GM03348 (cell line): Measurements from ENCODE around the gene GM2A.
A peak's percentile ranks its signal among the peaks of the same experiment; 100 is the strongest.
"Not testable (repeated sequence)": the region's sequence is repeated elsewhere in the genome, so short reads cannot be mapped to it uniquely, and the experiment has no call there.

Experiments
- DNase-seq: peaks from one replicate; pipeline ENCODE4 v3.0.0; 2012; ENCODE audit warnings: low spot score

The GM2A gene

DNA sequence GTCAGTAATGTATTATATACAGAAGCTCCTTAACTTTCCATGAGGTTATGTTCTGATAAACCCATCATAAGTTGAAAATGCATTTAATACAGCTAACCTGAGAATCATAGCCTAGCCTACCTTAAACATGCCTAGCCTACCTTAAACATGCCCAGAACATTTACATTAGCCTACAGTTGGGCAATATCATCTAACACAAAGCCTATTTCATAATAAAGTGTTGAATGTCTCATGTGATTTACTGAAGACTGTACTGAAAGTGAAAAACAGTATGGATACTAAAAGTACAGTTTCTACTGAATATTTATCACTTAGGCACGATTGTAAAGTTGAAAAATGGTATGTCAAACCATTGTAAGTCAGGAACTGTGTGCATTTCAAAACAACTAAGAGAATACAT is 1.6 kb downstream of the GM2A start:
- no peak for DNase-seq

DNA sequence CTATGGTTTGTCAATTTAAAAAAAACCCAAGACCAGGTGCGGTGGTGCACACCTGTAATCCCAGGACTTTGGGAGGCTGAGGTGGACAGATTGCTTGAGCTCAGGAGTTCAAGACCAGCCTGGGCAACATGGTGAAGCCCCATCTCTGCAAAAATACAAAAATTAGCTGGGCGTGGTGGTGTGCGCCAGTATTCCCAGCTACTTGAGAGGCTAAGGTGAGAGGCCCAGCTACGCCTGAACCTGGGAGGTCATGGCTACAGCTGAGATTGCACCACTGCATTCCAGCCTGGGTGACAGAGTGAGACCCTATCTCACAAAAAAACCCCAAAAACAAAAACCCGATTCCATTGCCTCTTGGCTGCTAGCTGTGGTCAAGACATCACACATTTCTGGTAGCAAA is 2.0 kb downstream of the GM2A start:
- not testable (repeated sequence) for DNase-seq

DNA sequence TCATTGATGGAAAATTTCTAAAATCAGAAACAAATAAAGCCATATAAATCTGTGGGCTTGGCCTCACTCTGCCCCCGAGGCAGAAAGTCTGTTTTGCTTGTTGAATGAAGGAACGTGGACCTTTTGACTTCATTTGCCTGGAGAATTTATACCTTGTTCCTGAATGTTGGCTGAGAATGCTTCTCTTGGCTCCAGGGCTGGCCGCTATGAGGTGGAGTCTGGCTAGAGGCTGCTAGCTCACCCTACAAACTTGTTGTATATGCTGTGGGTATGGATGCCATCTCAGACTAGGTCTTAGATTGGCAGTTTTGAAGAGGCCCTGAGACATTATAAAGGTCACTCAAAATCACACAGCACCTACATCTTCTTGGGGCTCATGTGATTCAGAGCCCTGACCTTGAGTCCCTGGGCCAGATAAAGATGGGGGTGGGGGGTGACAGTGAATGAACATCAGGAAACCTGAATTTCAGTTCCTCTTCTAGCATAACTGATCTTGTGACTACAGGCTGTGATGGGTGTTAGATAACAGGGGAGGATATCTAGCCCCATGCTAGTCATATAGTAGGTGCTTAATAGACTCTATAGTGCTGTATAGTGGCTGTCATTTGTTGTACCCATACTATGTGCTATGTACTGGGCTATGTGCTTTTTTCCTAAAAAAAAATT is 2.8 kb downstream of the GM2A start:
- DNase-seq: no peak

DNA sequence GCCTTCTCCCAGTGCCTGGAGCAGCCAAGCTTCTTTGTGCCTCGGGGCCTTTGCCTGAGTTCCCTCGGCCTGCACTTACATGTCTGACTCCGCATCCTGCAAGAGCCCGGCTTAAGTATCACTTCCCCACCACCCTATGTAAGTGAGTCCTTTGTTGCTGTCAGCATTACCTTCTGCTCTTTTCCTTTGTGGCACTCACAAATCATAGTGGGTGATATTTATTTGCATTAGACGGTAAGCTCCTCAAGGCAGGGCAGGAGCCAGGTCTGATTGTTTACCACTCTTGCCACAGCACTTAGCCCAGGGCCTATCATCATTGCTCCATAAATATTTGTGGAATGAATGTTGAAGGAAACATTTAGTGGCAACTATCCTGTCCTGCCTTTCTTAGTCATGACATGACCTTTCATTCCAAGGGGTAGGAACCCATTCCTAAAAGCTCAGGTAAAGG is 4.8 kb downstream of the GM2A start:
- DNase-seq: no peak

DNA sequence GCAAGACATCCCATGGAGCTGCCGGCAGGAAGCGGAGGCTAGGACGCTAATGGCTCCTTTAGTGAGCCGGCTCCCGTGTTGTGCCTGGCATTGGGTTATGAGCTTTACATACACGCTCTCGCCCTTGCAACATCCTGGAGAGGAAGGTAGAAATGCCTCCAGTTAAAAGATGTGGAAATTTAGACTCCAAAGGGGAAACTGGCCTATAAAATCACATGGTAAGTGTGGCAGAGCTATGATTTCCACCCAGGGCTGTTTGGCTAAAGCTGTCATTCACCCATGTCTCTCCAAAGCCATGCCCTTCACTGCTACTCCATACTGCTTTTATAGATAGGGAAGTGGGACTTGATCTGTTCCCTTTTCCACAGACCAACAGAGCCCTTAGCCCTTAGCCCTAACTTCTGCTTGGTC is 5.2 kb downstream of the GM2A start:
- DNase-seq: no peak

DNA sequence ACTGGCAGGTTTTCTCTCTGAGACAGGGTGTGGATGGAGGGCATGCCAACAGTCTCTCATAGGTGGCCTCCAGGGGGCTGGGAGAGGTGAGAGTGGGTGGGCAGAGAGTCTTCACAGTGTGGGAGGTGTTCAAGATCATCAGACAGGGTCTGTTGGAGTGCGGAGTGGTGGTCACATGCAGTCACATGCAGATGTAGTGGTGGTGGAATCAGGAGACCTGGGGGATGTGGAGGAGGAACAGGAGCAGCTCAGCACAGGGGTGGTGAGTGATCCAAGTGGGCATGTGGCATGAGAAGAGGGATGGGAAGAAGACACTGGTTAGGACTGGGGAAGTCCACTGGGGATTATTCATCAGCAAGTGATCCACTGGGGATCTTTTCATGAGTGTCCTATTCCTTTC is 5.8 kb downstream of the GM2A start:
- DNase-seq: no peak

DNA sequence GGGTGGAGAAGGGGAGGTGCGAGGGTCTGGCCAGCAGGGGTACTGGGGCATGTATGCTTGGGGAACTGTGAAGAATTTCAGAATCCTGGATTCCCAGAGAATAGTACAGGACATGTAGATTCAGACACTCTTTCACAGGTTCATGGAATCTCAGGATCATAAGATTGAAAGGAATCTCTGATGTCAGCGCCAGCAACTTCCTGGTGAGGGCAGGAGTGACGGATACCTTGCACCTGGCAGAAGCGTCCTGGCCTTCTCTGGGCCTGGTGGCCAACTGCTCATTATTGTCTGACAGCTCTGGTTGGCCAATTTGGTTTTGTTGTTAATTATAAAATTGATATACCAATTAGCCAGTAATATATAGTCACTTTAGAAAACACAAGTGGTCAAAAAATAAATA is 6.9 kb downstream of the GM2A start:
- DNase-seq: no peak

DNA sequence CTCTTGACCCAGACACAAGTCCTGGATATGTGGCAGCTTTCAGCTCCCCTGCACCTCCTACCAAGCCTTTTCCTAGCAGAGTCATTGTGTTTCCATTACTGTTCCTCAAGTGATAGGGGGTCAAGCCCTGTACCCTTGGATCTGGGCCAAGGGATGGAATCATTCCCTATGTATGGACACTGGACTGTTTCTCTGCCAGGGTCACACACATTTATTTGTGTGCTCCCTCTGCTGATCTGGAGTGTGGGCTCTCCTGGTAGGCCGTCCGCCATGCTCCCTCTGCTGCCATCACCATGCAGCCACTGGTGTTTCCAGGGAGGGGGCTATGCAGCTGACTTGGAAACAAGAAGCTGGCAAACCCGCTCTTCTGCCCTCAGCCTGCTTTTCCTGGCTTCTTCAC is 9.5 kb downstream of the GM2A start:
- DNase-seq: no peak

DNA sequence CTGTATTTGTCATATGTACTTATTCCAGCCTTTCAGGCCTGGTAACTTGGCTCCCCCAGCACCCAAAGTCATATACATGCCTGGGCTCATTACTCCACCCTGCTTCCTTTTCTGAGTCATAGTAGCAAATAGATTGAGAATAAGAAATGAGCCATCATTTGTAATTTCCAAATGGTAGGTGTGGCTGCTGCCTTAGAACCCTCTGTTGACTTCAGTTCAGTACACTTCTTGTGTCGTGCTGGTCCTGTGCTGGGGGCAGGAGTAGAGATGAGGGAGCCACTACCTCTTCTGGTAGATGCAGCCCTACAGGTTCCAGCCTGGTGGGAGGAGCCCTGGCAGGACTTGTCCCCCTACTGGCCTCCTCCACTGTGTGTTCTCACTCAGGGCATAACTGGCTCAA is 11.1 kb downstream of the GM2A start:
- DNase-seq: peak; percentile 74

DNA sequence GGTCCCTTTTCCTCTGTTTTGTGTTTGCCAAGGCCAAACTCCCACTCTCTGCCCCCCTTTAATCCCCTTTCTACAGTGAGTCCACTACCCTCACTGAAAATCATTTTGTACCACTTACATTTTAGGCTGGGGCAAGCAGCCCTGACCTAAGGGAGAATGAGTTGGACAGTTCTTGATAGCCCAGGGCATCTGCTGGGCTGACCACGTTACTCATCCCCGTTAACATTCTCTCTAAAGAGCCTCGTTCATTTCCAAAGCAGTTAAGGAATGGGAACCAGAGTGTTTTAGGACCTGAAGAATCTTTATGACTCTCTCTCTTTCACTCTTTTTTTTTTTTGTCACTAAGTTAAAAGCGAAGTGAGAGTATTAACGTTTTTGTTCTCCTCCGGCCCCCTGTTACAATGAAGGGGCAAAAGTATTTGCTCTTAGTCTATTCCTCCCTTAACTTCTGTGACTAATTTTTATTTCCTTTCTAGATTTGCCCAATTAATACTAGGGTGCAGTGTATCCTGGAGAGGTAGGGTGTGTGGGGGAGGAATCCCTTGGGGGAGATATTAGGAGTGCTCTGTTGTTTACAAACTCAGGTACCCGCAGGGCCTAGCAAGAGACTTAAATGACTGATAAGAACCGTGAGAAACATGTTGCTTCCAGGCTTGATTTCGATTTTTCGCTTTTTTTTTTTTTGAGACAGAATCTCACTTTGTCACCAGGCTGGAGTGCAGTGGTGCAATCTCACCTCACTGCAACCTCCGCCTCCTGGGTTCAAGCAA is 14.7 kb downstream of the GM2A start:
- DNase-seq: no peak

DNA sequence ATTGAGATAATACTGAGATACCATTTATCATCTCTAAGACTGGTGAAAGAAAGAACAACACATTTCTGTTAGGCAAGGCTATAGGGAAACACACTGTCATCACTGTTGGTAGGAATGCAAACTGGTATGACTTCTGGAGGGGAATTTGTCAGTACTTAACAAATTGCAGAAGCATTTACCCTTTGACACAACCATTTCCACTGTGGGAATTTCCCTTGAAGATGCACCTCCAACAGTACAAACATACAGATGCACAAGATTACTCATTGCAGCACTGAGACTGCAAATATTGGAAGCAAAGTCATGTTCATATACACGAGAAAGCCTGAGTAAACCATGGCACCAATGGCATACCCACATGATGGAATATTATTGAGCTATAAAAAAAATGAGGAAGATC is 17.6 kb downstream of the GM2A start:
- no peak for DNase-seq

DNA sequence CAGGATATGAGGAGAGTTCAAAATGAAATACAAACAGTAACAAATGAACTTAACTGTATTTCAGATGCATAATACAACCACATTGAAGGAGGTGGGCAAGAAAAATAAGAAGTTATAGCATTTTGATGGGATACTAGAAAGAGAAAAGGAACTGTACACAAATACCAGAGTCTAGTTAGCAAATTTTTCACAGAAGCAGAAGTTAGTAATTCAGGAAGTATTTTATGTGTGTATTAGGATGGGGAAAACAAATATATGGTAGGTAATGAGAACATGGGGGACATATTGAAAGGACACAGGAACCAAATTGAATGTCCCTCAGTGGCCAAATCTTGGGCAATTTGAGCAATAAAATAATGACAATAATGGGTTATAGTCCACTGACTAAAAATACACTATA is 18.4 kb downstream of the GM2A start:
- DNase-seq: no peak

DNA sequence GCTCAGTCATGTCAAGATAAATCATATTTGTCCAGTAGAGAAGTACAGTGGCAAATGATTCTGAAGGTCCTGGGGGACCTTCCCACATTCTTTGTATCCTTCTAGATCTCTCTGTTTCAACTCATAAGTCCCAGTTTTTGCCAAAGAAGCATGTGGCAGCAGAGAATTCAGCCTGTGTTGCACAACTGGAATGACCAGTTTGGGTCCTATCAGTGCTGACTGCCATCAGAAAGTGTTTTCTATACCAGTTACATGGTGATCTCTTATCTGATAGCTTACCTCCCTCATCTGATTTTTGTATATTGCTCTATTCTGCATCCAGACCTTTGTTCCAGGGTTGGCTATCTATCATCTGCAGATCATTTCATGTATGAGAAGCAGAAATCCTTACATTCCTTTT is 21.7 kb downstream of the GM2A start:
- no peak for DNase-seq

DNA sequence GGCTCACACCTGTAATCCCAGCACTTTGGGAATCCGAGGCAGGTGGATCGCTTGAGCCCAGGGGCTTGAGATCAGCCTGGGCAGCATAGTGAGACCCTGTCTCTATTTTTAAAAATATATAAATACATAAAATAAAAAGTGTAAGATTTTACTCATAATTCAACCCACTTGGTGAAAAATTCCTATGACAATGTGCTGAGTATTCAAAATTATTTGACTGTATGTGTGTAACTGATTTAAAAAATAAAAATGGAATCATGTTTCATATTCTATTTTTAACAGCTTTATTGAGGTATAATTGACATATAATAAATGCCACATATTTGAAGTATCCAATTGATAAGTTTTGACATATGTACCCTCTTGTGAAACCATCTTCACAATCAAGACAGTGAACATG is 22.8 kb downstream of the GM2A start:
- DNase-seq: no peak

DNA sequence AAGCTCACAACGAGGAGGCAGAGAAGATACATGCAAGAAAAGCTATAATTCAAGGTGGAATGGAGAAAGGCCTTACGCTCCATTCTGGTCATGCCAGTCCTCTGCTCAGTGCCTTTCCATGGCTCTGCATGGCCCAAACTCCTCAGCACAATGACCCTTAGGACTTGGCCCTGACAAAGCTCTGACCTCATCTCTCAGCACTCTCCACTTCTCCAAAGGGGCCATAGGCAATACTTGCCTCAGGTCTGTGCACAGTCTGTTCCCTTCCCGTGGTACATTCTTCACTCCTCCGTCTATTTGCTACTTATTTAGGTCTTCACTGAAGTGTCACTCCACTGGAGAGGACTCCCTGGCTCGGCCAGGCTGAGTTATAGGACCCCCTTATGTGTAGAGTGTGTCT is 25.9 kb downstream of the GM2A start:
- no peak for DNase-seq

DNA sequence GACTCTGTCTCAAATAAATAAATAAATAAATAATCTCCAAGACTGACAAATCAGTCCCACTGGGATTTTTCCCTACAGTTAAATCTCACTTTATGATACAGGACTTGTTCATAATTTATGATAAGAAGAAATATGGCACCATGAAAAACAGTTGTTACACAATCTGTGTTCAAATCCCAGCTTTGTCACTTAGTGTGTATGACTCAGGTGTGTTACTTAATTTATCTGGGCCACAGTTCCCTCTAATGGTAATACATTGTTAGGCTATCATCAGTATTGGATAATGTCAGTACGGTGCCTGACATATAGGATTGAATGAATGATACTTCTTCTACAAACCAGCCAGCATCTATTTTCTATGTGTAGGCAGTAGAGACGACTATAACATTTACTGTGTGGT is 27.5 kb downstream of the GM2A start:
- no peak for DNase-seq

DNA sequence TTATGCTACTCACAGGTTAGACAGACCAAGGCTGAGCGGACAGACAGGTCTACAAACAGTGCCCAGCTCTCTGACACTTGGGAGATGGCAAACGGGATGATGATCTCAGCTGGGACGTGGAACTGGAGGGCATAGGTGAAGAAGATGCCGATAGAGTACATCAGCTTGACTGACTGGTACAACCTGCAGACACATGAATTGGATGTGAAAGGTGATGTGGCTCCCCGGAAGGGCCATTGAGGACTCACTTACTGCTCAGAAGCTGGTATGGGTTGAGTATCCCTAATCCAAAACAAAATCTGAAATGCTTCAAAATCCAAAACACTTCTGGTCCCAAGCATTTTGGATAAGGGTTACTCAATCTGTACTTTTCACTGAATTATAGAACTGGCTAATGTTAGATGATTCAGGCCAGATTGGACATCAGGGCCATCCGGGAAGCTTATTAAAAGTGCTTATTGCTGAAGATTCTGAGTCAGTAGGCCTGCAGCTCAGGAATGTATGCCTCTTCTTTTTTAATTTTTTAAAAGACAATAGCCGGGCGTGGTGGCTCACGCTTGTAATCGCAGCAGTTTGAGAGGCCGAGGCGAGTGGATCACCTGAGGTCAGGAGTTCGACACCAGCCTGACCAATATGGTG is 28.1 kb downstream of the GM2A start:
- DNase-seq: no peak

DNA sequence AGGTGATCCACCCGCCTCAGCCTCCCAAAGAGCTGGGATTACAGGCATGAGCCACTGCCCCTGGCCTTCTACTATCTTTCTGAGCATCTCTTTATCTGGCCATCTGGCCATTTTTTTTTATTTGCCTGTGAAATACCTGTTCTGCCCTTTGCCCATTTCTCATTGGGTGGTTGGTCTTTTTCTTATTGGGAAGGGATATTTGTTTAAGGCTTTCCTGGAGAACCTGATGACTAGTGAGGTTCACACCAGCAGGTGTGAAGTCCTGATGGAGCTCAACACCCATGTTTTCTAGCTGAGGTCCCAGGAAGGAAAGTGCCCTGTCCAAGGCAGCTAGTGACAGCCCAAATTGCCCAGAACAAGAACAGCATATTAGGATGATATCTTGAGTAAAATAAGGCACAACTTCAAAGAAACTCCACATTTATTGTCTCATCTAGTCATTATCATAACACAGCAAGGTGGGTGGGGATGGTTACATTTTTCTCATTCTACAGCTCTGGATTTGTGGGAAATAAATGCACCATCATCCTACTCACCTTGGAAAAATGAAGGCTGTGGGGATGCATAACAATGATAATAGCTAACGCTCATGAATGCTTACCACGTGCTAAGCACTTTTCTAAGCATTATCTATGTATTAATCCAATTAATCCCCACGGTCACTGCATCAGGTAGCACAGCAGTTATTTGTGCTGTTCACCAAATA is 30.3 kb downstream of the GM2A start:
- no peak for DNase-seq

DNA sequence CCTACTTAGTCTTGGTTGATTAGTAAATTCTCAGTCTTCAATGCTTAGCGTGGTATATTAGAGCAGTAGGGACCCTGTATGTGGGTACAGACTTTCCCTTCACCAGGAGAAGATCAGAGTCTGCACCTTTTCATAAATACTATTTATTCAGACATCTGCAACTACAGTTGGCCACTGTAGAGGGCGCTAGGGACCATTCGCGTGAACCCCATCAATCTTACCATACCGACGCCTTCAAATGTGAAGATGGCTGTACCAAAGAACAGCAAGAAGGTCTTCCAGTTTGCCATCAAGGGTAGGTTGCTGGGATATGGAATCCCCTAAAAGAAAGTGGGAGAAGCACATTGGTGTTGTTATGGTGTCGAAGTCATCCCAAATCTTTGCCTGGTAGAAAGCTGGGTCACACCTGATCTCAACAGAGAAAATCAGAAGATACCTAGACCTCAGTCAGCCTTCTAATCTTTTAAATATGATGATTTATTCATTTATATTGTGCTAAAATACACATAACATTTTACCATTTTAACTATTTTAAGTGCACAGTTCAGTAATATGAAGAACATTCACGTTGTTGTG is 31.5 kb downstream of the GM2A start:
- DNase-seq: no peak

DNA sequence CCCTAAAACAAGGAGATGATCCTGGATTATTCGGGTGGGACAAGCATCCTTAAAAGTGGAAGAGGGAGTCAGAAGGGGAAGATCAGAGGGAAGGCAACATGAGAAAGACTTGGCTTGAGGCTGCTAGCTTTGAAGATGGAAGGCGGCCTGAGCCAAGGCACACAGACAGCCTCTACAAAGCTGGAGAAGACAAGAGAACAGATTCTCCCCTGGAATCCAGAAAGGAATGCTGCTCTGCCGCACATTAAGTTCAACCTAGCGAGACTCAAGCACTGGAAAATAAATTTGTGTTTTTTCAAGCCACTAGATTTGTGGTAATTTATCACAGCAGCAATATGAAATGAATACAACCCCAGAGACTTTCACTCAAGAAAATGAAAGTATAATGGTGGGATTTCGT is 32.7 kb downstream of the GM2A start:
- no peak for DNase-seq

DNA sequence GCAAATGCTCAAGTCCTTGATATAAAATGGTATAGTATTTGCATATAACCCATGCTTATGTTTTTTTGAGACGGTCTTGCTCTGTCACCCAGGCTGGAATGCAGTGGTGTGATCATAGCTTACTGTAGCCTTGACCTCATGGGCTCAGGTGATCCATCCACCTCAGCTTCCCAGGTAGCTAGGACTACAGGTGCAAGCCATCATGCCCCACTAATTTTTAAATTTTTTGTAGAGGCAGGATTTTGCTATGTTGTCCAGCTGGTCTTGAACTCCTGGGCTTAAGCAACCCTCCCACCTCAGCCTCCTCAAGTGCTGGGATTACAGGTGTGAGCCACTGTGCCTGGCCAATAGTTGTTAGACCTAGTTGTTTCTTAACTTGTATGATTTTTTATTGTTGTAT is 33.3 kb downstream of the GM2A start:
- DNase-seq: no peak

DNA sequence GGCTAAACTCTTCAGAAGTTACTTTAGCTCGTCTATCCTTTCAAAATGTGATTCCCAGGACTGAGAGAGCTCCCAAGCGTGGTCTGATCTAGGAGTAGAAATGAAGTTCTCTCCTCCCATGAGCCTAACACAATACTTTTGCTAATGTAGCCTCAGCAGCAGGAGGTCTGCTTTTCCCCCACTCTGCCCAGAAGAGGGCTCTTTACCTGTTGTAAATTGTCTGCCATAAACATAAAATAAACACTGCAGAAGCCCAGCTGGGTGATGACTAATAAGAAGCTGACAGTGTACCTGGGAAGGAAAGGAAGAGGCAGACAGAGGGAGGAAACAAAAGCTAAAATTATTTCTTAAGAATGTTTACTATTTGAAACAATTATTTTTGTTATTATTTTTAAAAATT is 35.2 kb downstream of the GM2A start:
- no peak for DNase-seq

DNA sequence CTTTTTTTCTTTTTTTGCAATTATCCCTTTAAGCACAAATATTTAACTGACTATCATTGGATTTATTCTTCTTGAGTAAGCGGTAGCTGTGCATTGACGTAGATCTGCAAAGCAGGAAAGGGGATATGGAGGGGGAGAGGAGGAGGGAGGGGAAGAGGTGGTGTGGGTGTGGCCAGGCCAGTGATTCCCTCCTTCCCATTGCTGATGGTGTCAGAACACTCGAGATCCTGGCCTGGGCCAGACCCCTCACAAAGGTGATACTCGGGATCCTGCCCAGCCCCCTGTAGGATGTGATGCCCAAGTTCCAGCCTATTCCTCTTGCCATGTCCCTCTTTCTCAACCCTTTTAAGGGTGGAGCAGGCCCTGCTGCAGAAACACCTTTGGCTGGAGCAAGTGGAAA is 40.6 kb downstream of the GM2A start:
- no peak for DNase-seq
